Activated CD4-positive, alpha-beta T cell treated with anti-CD3 and anti-CD28 coated beads for 4 hours (primary cell): ENCODE data around the gene ZBTB8B.
A peak's percentile ranks its signal among the peaks of the same experiment; 100 is the strongest.
"Not testable (repeated sequence)": the region's sequence is repeated elsewhere in the genome, so short reads cannot be mapped to it uniquely, and the experiment has no call there.

Experiments
- DNase-seq, 2 donors: peaks; one replicate each; pipeline ENCODE4 v3.0.0-alpha.2; 2020

The ZBTB8B gene

GRCh38 chr1:32464716-32465577 lies at the start of gene ZBTB8B:
Gene ZBTB8B, plus strand, starts transcription at chr1:32465072. Its CDS starts 5,553 bp downstream, at chr1:32470625.
- DNase-seq: peak; percentile 11 to 12

- DNase-seq: no peak
Measured at GRCh38 chr1:32421775-32422174, 43.1 kb upstream of the ZBTB8B start.

GRCh38 chr1:32426489-32427255 lies 38.2 kb upstream of the ZBTB8B start:
- no peak for DNase-seq

GRCh38 chr1:32427264-32427963 lies 37.5 kb upstream of the ZBTB8B start:
- no peak for DNase-seq

DNA sequence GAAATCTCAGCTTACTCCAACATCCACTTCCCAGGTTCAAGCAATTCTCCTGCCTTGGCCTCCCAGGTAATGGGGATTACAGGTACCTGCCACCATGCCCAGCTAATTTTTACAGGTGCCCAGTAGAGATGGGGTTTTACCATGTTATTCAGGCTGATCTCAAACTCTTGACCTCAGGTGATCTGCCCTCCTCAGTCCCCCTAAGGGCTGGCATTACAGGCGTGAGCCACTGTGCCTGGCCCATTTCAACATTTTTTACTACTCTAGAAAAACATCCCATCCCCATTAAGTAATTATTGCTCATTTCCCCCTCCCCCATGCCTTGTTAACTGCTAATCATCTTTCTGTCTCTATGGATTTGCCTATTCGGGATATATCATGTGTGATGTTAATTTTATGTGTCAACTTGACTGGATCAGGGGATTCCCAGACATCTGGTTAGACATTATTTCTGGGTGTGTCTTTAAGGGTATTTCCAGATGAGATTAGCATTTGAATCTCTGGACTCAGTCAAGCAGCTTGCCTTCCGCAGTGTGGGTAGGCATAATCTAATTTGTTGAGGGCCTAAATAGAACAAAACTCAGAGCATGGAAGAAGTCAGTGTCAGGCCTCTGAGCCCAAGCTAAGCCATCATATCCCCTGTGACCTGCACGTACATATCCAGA lies 33.0 kb upstream of the ZBTB8B start:
- no peak for DNase-seq

DNA sequence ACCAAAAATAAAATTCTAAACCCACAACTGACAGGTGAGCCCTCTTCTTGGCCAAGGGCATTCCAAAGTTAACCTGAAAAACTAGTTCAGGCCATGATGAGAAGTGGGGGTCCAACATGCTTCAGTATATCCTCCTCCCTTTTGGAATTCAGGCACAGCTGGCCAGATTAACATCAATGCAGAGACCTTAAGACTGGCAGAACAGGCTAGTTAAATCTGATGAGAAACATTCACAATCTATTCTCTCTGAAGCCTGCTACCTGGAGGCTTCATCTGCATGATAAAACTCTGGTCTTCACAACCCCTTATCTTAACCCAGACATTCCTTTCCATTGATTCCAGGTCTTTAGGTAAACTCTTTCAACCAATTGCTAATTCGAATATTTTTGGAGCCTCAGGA lies 26.7 kb upstream of the ZBTB8B start:
- no peak for DNase-seq

DNA sequence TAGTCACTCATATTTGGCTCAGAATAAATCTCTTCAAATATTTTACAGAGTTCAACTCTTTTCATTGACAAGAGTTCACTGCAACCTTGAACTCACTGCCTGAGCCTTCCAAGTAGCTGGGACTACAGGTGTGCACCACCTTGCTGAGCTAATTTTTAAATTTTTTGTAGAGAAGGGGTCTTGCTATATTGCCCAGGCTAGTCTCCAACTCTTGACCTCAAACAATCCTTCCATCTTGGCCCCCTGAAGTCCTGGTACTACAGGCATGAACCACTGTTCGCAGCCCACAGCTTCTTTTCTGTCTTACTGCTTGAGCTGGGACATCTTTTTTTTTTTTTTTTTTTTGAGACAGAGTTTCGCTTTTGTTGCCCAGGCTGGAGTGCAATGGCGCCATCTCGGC lies 26.1 kb upstream of the ZBTB8B start:
- DNase-seq: not testable (repeated sequence)

DNA sequence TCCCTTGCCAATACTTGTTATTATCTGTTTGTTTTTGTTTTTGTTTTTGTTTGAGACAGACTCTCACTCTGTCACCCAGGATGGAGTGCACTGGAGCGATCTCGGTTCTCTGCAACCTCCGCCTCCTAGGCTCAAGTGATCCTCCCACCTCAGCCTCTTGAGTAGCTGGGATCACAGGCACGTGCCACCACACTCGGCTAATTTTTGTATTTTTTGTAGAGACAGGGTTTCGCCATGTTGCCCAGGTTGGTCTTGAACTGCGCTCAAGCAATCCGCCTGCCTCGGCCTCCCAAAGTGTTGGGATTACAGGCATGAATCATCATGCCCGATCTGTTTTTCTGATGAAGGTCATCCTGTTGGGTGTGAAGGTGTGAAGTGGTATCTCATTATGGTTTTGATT lies 23.4 kb upstream of the ZBTB8B start:
- not testable (repeated sequence) for DNase-seq

GRCh38 chr1:32447469-32448185 lies 17.2 kb upstream of the ZBTB8B start:
- DNase-seq: no peak

- peak; percentile 7 to 12 for DNase-seq
Measured at GRCh38 chr1:32448186-32448772, 16.6 kb upstream of the ZBTB8B start.

DNA sequence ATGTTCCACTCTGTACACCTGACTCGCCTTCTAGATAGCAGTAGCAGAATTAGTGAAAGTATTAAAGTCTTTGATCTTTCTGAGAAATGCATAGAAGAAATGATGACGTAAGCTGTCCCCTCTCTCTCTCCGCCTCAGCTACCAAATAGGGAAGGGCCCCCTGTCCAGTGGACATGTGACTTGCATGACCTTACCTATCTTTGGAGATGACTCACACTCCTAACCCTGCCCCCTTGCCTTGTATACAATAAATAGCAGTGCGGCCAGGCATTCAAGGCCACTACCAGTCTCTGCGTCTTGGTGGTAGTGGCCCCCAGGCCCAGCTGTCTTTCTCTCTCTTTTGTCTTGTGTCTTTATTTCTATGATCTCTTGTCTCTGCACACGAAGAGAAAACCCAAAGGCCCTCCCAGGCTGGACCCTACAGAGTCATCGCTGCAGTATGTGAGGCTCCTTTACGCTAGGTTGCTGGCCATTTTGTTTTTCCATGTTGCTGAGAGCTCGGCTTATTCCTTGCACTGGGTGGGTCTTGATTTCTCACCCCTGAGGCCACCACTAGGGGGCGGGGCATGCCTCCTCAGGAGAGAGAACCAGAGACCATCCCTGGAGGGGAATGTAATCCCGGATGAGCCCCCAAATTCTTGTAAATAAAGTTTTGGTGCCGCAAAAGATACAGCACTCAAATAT lies 16.0 kb upstream of the ZBTB8B start:
- DNase-seq: no peak

DNA sequence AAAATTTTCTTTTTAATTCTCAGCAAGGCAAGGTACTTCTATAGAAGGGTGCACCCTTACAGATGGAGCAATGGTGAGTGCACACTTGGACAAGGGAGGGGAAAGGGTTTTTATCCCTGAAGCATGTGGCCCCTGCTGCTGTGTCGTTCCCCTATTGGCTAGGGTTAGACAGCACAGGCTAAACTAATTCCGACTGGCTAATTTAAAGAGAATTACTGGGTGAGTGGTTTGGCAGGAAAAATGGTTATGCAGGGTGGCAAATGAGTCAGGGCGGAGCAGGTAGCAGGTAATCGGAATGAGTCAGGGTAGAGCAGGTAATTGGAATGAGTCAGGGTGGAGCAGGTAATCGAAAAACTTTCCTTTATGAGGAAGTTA lies 15.4 kb upstream of the ZBTB8B start:
- not testable (repeated sequence) for DNase-seq

DNA sequence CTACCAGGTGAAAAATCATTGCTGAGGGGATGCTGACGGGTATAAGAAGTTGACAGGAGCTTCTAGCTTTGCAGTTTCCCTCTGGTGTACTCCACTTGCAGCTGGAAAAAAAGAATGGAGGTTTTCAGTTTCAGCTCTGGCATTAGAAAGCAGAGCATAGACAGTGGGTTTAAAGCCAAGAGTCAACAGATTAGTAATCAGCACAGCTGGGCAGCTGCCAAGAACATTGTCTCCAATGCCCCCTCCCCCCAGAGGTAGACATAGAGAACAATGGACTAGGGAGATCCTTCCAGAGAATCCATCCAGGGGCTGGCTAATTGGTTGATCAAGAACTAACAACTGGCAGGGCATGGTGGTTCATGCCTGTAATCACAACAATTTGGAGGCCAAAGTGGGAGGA lies 10.1 kb upstream of the ZBTB8B start:
- DNase-seq: no peak

DNA sequence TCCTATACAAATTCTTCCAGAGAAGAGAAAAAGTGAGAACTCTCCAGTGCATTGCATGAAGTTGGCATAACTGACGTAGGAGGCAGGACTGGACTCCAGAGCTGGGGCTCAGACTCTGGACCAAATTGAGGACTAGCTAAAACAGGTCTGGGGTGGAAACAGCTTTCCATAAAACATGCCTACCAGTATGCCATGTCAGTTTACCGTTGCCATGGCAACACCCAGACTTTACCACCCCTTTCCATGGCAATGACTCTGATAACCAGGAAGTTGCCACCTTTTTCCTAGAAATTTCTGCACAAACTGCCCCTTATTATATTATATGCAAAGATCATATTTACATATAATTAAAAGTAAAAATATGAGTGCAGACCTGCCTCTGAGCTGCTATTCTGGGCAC lies 8.9 kb upstream of the ZBTB8B start:
- no peak for DNase-seq

GRCh38 chr1:32458798-32459197 lies 6.1 kb upstream of the ZBTB8B start:
- DNase-seq: not testable (repeated sequence)

DNA sequence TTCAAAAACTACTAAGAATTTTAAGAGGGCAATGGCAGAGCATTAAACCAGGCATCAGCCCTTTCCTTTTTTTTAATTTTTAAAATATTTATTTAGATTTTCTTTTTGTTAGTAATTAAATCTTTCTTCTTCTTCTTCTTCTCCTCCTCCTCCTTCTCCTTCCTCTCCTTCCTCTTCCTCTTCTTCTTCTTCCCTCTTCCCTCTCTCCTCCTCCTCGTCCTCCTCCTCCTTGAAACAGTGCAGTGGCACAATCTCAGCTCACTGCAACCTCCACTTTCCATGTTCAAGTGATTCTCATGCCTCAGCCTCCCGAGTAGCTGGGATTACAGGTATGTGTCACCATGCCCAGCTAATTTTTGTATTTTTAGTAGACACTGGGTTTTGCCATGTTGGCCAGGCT lies 1.9 kb upstream of the ZBTB8B start:
- DNase-seq: not testable (repeated sequence)

- DNase-seq: no peak
Measured at GRCh38 chr1:32464191-32464715, 619 bp upstream of the ZBTB8B start.

DNA sequence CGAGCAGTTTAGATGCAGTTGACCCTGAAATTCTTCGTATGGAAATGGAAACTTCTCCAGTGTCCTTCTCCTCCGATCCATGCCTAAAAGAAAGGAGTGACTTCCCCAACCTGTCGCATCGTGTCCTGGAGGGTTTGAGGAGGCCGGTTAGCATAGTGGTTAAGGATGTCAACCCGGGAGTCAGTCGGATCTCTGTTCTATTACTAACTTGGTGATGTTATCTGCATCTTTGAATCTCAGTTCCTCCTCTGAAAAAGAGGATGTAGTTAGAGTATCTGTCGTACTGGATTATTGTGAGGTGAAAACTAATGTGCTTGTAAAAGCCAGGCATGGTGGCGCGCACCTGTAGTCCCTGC lies 684 bp downstream of the ZBTB8B start:
- DNase-seq: no peak

DNA sequence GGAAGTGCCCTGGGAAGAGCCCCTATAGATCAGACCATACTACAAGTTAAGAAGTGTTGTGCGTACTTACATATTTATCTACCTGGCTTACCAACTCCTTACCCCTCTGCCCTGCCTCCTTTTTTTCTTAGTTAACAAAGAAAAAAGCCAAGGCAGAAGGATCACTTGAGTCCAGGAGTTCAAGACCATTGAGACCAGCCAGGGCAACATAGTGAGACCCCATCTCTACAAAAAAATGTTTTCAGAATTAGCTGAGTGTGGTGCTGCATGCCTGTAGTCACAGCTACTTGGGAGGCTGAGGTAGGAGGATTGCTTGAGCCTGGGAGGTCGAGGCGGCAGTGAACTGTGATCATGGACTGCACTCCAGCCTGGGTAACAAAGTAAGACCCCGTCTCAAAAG lies 1.9 kb downstream of the ZBTB8B start:
- DNase-seq: no peak

- no peak for DNase-seq
Measured at GRCh38 chr1:32468791-32469190, 3.9 kb downstream of the ZBTB8B start.

- no peak for DNase-seq
Measured at GRCh38 chr1:32470431-32470830, 5.6 kb downstream of the ZBTB8B start.
